Measurements from ENCODE around the gene CYP26B1.

CYP26B1 gene, protein sequence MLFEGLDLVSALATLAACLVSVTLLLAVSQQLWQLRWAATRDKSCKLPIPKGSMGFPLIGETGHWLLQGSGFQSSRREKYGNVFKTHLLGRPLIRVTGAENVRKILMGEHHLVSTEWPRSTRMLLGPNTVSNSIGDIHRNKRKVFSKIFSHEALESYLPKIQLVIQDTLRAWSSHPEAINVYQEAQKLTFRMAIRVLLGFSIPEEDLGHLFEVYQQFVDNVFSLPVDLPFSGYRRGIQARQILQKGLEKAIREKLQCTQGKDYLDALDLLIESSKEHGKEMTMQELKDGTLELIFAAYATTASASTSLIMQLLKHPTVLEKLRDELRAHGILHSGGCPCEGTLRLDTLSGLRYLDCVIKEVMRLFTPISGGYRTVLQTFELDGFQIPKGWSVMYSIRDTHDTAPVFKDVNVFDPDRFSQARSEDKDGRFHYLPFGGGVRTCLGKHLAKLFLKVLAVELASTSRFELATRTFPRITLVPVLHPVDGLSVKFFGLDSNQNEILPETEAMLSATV

GRCh38 chr2:72147303-72147971, at the start of gene CYP26B1:
TSS of gene CYP26B1 (minus strand) at chr2:72147862. CDS start at chr2:72147834, 28 bp downstream.
- peak; percentile 26 for DNase-seq

DNA sequence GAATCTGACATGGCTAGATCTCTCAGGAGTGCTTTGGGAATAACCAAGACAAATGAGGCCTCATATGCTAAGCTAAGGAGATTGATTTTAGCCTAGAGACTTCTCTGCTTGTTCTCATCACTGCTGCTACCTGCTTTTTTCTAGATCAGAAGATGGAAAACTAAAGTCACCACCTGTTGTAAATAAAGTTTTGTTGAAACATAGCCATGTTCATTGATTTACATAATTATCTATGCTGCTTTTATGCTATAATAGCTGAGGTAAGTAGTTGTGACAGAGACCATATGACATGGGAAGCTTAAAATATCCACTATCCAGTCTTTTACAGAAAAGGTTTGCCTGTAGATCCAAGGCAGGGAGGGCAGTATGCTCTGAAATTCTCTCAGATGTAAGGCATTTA, 46.1 kb upstream of the CYP26B1 start:
- no peak for DNase-seq

- no peak for DNase-seq
Observed at GRCh38 chr2:72191441-72191840, 43.8 kb upstream of the CYP26B1 start.

DNA sequence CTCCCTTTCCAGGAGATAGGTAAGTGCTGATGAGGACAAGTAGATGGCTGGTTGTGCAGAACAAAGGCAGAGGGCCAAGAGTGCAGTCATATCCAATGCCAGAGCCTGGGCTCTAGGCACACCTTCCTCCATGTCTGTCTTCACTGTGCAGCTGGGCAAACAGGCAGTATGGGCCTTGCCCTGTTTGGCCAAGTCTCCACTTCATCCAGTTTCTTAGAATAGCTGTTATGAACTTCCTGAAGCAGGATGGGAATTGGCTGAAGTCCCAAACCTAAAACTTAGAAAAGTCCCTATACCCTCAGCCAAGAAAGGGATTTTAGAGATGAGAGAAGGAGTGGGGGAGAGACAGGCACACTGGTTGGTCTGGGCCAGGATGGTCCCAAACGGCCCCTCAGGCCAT, 37.5 kb upstream of the CYP26B1 start:
- DNase-seq = no peak

- no peak for DNase-seq
Observed at GRCh38 chr2:72183466-72183865, 35.8 kb upstream of the CYP26B1 start.

DNA sequence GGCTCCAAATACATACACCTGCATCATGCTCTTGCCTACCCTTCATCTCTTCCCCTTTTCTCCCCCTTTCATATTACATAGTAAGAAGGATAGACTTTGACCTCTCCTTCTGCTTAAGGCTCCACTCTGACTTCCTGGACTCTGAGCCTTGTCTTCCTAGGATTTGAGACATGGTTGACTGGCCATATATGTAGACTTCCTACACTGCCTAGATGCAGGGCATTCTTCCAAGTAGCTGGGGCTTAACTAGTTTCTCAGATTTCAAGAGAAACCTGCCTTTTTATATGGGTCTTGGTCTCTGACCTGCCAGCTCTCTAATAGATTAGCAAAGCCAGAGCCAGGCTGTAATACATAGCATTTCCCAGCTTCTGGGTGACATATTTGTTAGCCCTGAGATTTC, 35.4 kb upstream of the CYP26B1 start:
- no peak for DNase-seq

DNA sequence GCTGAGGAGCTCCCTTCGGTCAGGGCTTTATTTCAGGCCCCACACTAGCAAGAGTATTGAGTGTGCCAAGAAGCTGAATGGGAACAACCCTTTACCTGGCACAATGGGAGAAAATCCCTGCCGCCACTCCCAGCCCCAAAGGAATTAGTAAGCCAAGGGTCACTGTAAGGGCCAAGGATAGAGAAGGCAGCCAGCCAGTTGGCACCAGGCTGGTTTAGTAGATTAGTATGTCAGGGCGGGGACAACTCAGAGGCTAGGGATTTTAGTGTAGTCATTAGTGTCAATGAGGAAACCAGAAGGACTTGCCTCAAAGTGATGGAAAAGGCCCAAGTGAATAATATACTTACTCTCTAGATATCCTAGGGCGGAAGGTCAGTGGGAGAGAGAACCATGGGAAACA, 34.9 kb upstream of the CYP26B1 start:
- DNase-seq = no peak

- DNase-seq = no peak
Observed at GRCh38 chr2:72181616-72182015, 34.0 kb upstream of the CYP26B1 start.

DNA sequence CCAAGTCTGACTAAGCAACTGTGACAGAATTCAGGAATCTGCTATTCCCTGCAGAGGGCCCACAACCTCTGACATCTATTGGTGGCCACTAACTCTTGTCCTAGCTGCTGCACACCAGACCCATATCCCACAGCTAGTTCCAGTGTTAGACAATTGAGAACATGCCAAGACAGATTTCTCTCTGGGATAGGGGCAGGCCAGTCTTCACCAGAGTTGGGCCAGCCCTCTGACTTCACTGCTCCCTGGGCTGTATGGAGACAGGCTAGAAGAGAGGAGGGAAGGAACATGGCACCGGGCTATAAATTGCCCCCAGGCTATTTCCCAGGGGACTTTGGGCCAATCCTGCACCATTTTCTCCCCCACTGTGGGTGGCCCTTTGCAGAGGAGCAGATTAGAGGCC, 32.7 kb upstream of the CYP26B1 start:
- DNase-seq = no peak

DNA sequence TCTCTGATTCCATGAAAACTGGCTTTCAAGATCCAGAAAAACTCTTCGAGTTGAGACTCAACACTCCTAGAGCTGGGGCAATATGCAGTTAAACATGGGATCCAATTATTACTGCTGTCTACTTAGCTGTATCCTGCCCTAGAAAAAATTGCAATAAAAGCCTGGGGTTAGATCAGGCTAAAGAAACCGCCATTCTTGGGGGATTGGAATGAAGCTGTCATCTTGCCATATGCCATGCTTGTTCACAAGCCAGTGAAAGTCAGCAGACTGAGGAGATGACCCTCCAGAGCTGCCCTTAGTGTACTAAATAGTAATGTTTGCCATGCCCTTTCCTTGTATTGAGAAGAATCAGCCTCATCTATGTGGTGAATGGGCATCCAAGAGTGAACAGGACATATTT, 30.9 kb upstream of the CYP26B1 start:
- DNase-seq = no peak

DNA sequence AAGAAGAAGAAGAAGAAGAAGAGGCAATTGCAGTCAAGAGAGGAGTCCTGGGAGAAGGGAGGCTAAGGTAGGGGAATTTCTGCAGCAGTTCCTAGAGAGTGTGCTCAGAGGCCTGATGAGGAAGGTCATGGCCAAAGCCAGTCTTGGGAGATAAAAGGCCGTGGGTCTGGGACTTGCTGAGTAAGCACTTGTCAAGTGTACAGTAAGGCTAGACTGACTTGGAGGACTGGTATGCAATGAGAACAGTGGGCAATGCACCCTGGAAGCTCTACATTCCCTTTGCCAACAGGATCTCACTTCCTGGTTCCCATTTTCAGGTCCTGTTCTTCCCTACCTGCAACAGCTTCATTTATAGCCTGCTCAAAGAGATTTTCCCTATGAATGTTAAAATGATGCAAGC, 28.6 kb upstream of the CYP26B1 start:
- no peak for DNase-seq

DNA sequence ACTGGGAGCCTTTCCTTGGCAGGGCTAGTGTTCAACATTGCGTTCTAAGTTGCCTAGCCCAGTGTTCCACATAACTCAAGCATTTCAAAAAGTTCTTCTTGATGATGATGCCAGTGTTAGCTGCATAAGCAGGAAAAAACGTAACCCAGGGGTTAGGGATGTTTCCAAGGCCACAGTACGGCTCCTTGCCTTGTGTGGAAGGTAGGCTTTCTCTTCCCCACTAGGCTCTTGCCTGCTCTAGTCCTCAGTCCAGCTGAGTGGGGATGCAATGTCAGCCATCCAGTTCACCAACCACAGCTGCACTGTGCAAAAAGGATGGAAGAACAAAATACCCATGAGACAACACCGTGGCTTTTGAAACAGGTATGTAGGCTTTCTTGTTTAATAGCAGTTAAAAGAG, 28.0 kb upstream of the CYP26B1 start:
- no peak for DNase-seq

DNA sequence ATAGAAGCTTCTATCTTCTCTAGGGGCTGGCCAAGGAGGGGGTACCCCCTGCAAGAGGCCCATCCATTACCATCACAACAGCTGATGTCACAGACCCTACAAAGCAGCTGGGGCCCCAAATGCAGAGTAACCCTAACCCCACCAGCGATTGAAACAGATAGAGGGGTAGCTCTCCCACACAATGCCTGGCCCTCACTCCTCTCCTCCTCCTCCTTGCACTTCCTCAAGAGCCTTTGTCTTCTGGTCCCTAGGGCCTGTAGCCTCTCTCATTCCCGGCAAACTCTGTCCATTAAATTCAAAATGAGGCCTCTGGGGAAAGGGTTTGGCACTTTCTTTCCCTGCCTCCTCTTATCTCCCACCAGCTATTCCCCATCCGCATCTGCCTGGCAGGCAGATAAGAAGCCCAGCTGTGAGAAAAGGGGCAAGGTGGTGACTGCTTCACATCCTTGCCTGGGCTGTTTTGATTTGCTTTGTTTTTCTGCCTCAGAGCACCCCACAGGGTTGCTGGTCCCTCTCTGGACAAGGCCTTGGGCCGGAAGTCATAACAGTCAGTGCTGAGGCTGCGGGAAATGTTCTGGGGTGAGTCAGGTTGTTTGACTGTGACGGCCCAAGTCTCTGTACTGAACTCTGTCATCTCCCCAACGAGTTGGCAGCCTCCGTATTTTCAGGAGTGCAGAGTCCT, 26.1 kb upstream of the CYP26B1 start:
- no peak for DNase-seq

DNA sequence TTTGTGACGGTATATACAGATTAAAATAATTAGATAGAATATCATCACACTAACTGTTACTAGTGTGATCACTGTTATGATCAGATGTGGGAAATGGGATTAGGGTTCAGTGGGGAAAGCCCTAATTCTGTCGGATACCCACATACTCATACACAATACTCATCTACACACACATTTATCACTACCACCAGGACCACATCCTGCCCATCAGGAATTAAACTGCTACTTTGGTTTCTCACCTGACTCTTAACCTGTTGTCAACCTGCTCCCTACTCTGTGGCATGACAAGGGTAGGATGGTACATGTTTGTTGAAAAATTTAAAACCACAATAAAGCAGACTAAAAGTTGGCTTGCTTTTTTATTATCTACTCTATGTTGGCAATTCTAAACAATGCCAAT, 24.8 kb upstream of the CYP26B1 start:
- no peak for DNase-seq

GRCh38 chr2:72166279-72166678, 18.6 kb upstream of the CYP26B1 start:
- no peak for DNase-seq

GRCh38 chr2:72165792-72166191, 18.1 kb upstream of the CYP26B1 start:
- no peak for DNase-seq

DNA sequence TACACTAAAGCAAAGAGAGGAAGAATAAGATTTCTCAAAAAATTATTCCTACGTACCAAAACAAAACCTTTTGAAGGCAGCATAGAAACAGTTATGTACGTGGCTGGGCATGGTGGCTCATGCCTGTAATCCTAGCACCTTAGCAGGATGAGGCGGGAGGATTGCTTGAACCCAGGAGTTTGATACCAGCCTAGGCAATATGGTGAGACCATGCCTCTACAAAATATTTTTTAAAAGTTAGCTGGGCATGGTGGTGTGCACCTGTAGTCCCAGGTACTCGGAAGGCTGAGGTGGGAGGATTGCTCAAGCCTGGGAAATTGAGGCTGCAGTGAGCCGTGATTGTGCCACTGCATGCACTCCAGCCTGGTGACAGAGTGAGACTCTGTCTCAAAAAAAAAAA, 14.9 kb upstream of the CYP26B1 start:
- no peak for DNase-seq

GRCh38 chr2:72159211-72159993, 11.7 kb upstream of the CYP26B1 start:
- DNase-seq = no peak

- no peak for DNase-seq
Observed at GRCh38 chr2:72157871-72158771, 10.5 kb upstream of the CYP26B1 start.

DNA sequence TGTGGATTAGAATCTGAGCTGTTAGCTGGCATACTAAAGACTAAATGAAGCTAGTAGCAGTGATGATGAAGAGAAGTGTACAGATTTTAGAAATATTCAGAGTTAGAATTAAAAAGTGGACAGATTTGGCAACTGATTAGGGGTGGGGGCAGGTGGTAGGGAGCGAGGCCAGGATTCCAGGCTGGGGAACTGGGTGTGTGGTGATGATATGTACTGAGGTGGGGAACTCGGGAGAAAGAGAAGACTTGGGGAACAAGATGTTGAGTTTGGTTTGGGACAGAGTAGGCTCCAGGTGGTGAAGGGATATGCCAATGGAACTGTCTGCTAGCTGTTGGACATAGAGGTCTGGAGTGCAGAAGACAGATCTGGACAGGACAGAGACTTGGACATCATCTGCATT, 9.2 kb upstream of the CYP26B1 start:
- no peak for DNase-seq

- DNase-seq = no peak
Observed at GRCh38 chr2:72155737-72156136, 8.1 kb upstream of the CYP26B1 start.

- DNase-seq = no peak
Observed at GRCh38 chr2:72155151-72155550, 7.5 kb upstream of the CYP26B1 start.
